Measurements from ENCODE around the gene IST1. TPM values are rescaled to one million over a fixed set of nuclear protein-coding genes. Genes with fewer than 3 reads are reported as not detected.

IST1 gene
- 100 to 1,000 TPM; 171 to 192 TPM for total RNA-seq

GRCh38 chr16:71894921-71895678 lies at the start of gene IST1:
TSS of gene IST1 (plus strand) at chr16:71895531. CDS start at chr16:71915641, 20,110 bp downstream.

GRCh38 chr16:71845639-71846430 lies 49.5 kb upstream of the IST1 start, which contains the start of gene ATXN1L:
TSS of gene ATXN1L (plus strand) at chr16:71845976. CDS start at chr16:71849741, 3,765 bp downstream.

GRCh38 chr16:71883849-71884638 lies 11.3 kb upstream of the IST1 start, which contains the start of gene ZNF821:
TSS of gene ZNF821 (minus strand) at chr16:71884182. CDS start at chr16:71879946, 4,236 bp downstream.

Other genes with a start within 250 kb of the IST1 start
- gene PHLPP2, start 170.8 kb upstream of the IST1 start, total RNA-seq = 1 to 10 TPM; 7.2 to 9.3 TPM
- gene AP1G1, start 86.7 kb upstream of the IST1 start, total RNA-seq = 10 to 100 TPM; 80.3 to 81.2 TPM
- 10 to 100 TPM; 15.7 to 18.2 TPM for gene ATXN1L, start 49.6 kb upstream of the IST1 start, total RNA-seq
- gene ZNF821, start 11.3 kb upstream of the IST1 start, total RNA-seq = 1 to 10 TPM; 3.0 to 6.2 TPM
- not detected for gene PKD1L3, start 104.9 kb downstream of the IST1 start, total RNA-seq
- 10 to 100 TPM in 1 of 2 donors, 1 to 10 TPM in 1; 3.8 to 10.7 TPM for gene DHODH, start 113.2 kb downstream of the IST1 start, total RNA-seq
- gene HP, start 159.0 kb downstream of the IST1 start, total RNA-seq = not detected
- gene HPR, start 167.7 kb downstream of the IST1 start, total RNA-seq = not detected
- 10 to 100 TPM in 1 of 2 donors, 1 to 10 TPM in 1; 7.6 to 11.0 TPM for gene TXNL4B, start 198.1 kb downstream of the IST1 start, total RNA-seq
- 10 to 100 TPM; 34.4 to 75.6 TPM for gene DHX38, start 198.3 kb downstream of the IST1 start, total RNA-seq